Measurements from ENCODE around the gene SLC25A29. TPM values are rescaled to one million over a fixed set of nuclear protein-coding genes. Genes with fewer than 3 reads are reported as not detected.

Gene SLC25A29
- total and polyA plus RNA-seq, 2 of the 13 experiments (the other 11 are each of a cell fraction or from before 2014, with no cell fraction given), result 12.2 to 17.2 TPM

DNA sequence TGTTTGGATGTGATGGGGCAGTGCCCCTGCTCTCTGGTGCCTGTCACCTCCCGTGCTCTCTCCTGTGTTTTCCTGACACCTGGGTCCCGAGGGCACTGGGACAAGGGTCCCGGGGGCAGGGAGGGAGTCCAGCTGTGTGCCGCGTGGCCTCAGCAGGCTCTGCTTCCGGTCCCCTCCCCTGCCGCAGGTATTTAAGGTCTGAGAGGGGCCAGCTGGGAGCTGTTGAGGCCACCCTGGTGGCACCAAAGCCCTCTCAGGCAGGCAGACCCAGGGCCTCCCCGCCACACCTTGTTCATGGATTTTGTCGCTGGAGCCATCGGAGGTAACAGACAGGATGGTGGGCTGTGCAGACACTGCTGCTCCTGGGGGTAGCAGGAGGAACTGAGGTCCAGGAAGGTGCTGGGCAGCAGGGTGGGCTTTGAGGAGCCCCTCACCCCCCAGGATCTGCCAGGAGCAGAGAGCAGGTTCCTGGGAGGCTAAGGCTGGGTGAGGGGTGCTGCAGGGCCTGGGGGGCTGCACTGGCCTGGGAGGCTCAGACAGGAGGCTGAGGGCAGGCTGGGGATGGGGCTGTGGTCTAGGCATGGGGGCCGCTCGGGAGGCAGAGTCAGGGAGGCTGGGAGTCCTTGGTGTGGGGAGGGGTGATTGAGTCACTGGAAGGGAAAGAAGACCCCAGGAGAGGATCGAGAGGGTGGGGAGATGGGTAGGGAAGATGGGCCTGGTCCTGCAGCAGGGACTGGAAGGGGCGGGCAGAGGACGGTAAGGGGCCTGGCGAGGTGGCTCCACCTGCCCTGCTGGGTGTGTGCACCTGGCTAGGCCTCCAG is 17.1 kb upstream of the SLC25A29 start, which contains the start of gene SLC25A47 (continued):
- TF ChIP-seq BRD4 (CRISPR knock-in tag; IDR thresholded peaks at IDR 0.05), result no peak
- peak; percentile 80; the same call in 1 of the 2 replicates for TF ChIP-seq ZKSCAN5 (CRISPR knock-in tag; IDR thresholded peaks at IDR 0.05)
- TF ChIP-seq ARNTL (CRISPR knock-in tag; IDR thresholded peaks at IDR 0.05), result no peak
- no peak for TF ChIP-seq ZNF674 (CRISPR knock-in tag; IDR thresholded peaks at IDR 0.05; ENCODE audit: low read depth)
- no peak for TF ChIP-seq ZNF562 (CRISPR knock-in tag; IDR thresholded peaks at IDR 0.05; ENCODE audit: borderline replicate concordance)
- peak; percentile 33; the same call in 1 of the 2 replicates for TF ChIP-seq GATAD2A (CRISPR knock-in tag; IDR thresholded peaks at IDR 0.05)
- TF ChIP-seq ZNF460 (CRISPR knock-in tag; IDR thresholded peaks at IDR 0.05; ENCODE audit: borderline replicate concordance), result peak; percentile 58; the same call in 1 of the 2 replicates
- no peak for TF ChIP-seq ZSCAN12 (CRISPR knock-in tag; IDR thresholded peaks at IDR 0.05)
- TF ChIP-seq KLF15 (CRISPR knock-in tag; IDR thresholded peaks at IDR 0.05; ENCODE audit: borderline replicate concordance), result no peak
- peak in 1 of 2 experiments; percentile 60; a peak in 2 of 4 replicates for TF ChIP-seq POLR2A (IDR thresholded peaks at IDR 0.05; ENCODE audit: insufficient read depth in 1 of 2, low read depth in 2 of 2, low read length in 2 of 2)
- no peak; the same call in 1 of the 2 replicates for TF ChIP-seq ZNF350 (CRISPR knock-in tag; IDR thresholded peaks at IDR 0.05; ENCODE audit: borderline replicate concordance, low read depth)
- TF ChIP-seq, protein P1, sequence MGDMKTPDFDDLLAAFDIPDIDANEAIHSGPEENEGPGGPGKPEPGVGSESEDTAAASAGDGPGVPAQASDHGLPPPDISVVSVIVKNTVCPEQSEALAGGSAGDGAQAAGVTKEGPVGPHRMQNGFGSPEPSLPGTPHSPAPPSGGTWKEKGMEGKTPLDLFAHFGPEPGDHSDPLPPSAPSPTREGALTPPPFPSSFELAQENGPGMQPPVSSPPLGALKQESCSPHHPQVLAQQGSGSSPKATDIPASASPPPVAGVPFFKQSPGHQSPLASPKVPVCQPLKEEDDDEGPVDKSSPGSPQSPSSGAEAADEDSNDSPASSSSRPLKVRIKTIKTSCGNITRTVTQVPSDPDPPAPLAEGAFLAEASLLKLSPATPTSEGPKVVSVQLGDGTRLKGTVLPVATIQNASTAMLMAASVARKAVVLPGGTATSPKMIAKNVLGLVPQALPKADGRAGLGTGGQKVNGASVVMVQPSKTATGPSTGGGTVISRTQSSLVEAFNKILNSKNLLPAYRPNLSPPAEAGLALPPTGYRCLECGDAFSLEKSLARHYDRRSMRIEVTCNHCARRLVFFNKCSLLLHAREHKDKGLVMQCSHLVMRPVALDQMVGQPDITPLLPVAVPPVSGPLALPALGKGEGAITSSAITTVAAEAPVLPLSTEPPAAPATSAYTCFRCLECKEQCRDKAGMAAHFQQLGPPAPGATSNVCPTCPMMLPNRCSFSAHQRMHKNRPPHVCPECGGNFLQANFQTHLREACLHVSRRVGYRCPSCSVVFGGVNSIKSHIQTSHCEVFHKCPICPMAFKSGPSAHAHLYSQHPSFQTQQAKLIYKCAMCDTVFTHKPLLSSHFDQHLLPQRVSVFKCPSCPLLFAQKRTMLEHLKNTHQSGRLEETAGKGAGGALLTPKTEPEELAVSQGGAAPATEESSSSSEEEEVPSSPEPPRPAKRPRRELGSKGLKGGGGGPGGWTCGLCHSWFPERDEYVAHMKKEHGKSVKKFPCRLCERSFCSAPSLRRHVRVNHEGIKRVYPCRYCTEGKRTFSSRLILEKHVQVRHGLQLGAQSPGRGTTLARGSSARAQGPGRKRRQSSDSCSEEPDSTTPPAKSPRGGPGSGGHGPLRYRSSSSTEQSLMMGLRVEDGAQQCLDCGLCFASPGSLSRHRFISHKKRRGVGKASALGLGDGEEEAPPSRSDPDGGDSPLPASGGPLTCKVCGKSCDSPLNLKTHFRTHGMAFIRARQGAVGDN (CRISPR knock-in tag; IDR thresholded peaks at IDR 0.05), result peak; percentile 86
- TF ChIP-seq UBTF (CRISPR knock-in tag; IDR thresholded peaks at IDR 0.05), result no peak
- no peak for TF ChIP-seq NAIF1 (CRISPR knock-in tag; IDR thresholded peaks at IDR 0.05; ENCODE audit: borderline replicate concordance)
- no peak for TF ChIP-seq ZNF563 (CRISPR knock-in tag; IDR thresholded peaks at IDR 0.05)
- TF ChIP-seq, protein P2, sequence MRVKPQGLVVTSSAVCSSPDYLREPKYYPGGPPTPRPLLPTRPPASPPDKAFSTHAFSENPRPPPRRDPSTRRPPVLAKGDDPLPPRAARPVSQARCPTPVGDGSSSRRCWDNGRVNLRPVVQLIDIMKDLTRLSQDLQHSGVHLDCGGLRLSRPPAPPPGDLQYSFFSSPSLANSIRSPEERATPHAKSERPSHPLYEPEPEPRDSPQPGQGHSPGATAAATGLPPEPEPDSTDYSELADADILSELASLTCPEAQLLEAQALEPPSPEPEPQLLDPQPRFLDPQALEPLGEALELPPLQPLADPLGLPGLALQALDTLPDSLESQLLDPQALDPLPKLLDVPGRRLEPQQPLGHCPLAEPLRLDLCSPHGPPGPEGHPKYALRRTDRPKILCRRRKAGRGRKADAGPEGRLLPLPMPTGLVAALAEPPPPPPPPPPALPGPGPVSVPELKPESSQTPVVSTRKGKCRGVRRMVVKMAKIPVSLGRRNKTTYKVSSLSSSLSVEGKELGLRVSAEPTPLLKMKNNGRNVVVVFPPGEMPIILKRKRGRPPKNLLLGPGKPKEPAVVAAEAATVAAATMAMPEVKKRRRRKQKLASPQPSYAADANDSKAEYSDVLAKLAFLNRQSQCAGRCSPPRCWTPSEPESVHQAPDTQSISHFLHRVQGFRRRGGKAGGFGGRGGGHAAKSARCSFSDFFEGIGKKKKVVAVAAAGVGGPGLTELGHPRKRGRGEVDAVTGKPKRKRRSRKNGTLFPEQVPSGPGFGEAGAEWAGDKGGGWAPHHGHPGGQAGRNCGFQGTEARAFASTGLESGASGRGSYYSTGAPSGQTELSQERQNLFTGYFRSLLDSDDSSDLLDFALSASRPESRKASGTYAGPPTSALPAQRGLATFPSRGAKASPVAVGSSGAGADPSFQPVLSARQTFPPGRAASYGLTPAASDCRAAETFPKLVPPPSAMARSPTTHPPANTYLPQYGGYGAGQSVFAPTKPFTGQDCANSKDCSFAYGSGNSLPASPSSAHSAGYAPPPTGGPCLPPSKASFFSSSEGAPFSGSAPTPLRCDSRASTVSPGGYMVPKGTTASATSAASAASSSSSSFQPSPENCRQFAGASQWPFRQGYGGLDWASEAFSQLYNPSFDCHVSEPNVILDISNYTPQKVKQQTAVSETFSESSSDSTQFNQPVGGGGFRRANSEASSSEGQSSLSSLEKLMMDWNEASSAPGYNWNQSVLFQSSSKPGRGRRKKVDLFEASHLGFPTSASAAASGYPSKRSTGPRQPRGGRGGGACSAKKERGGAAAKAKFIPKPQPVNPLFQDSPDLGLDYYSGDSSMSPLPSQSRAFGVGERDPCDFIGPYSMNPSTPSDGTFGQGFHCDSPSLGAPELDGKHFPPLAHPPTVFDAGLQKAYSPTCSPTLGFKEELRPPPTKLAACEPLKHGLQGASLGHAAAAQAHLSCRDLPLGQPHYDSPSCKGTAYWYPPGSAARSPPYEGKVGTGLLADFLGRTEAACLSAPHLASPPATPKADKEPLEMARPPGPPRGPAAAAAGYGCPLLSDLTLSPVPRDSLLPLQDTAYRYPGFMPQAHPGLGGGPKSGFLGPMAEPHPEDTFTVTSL (CRISPR knock-in tag; IDR thresholded peaks at IDR 0.05; ENCODE audit: borderline replicate concordance), result peak; percentile 54; the same call in 1 of the 2 replicates
- no peak for TF ChIP-seq ZNF383 (CRISPR knock-in tag; IDR thresholded peaks at IDR 0.05; ENCODE audit: borderline replicate concordance)
